ENCODE measurements around the gene BCORL1. TPM values are rescaled to one million over a fixed set of nuclear protein-coding genes. Genes with fewer than 3 reads are reported as not detected.

BCORL1 gene
- total RNA-seq, 1 donor from 2014 or later, result 16.2 TPM

DNA sequence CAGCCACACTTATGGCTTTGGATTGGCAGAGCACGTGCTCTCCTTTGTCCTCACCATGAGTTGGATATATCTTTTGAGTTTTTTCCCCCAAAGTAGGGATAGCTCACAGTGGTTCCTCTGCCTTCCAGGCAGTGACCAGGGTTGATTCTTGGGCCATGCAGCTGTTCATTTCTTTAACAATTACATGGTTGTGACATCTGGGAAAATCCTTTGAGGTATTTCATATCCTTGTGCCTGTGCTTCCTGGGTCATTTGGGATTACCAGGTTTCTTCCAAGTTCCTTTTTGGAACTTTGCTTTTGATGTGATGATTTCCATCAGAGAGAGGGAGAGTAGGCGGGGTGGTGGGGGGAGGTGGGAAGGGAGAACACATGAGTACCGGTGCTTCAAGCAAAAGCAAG, 15.6 kb downstream of the BCORL1 start:
- Mint-ChIP-seq H3K4me3 (ENCODE audit: low read depth) (no peak overlapping the region), H3K36me3 (ENCODE audit: low read depth) (no peaks in the 10 kb centered on the region), H3K27me3 (ENCODE audit: low read depth) (no peaks in the 10 kb centered on the region), H3K4me1 (ENCODE audit: low read depth) (peaks cover 7% of the 10 kb centered on the region), H3K27ac (no peak overlapping the region), H3K9me3 (no peaks in the 10 kb centered on the region)
- intact Hi-C loops (cut with micrococcal nuclease), result no loop called here
- no peak for DNase-seq (ENCODE audit: low spot score)

DNA sequence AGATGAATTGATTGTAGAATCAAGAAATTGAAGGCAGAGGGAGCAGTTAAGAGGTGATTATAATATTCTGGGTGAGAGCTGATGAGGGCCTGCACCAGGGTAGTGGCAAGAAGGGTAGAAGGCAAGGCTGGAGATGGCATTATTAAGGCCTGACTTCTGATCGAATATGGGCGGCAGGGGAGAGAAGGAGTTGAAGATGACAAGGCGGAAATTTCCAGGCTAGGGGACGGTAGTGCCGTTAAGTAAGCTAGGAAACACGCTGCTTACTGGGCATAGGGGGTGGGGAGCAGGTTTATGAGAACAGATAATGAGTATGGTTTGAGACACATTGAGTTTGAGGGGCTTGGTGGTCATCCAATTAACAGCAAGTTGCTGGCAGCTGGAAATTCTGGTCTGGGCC, 19.5 kb downstream of the BCORL1 start:
- no peaks in the 10 kb centered on the region for H3K9me3 Mint-ChIP-seq
- H3K27ac Mint-ChIP-seq, result no peak overlapping the region
- intact Hi-C loops (cut with micrococcal nuclease), result no loop called here
- DNase-seq (ENCODE audit: low spot score), result no peak
- H3K27me3 Mint-ChIP-seq (ENCODE audit: low read depth), result no peaks in the 10 kb centered on the region
- H3K36me3 Mint-ChIP-seq (ENCODE audit: low read depth), result peaks cover 3% of the 10 kb centered on the region
- H3K4me3 Mint-ChIP-seq (ENCODE audit: low read depth), result no peak overlapping the region
- H3K4me1 Mint-ChIP-seq (ENCODE audit: low read depth), result peaks cover 7% of the 10 kb centered on the region

DNA sequence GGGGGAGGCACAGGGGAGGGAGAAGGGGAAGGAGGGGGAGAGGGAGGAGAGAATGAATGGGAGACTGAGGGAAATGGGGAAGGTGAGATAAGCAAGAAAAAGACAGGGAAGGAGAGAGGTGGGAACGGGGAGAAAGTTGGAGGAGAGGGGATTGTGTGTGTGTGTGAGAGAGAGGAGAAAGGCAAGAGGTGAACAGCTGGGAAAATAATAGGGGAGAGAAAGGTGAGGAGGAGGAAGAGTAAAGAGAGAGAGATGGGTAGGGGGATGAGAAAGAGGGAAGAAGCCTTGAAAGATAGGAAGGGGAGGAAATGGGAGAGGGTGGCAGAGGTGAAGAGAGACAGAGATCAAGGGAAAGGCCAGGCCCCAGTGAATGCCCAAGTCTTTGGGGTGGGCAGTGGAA, 20.1 kb downstream of the BCORL1 start:
- no peaks in the 10 kb centered on the region for H3K27me3 Mint-ChIP-seq (ENCODE audit: low read depth)
- no peak for DNase-seq (ENCODE audit: low spot score)
- H3K9me3 Mint-ChIP-seq, result no peaks in the 10 kb centered on the region
- intact Hi-C loops (cut with micrococcal nuclease), result no loop called here
- peaks cover 3% of the 10 kb centered on the region for H3K36me3 Mint-ChIP-seq (ENCODE audit: low read depth)
- peaks cover 7% of the 10 kb centered on the region for H3K4me1 Mint-ChIP-seq (ENCODE audit: low read depth)
- H3K4me3 Mint-ChIP-seq (ENCODE audit: low read depth), result no peak overlapping the region
- H3K27ac Mint-ChIP-seq, result no peak overlapping the region

DNA sequence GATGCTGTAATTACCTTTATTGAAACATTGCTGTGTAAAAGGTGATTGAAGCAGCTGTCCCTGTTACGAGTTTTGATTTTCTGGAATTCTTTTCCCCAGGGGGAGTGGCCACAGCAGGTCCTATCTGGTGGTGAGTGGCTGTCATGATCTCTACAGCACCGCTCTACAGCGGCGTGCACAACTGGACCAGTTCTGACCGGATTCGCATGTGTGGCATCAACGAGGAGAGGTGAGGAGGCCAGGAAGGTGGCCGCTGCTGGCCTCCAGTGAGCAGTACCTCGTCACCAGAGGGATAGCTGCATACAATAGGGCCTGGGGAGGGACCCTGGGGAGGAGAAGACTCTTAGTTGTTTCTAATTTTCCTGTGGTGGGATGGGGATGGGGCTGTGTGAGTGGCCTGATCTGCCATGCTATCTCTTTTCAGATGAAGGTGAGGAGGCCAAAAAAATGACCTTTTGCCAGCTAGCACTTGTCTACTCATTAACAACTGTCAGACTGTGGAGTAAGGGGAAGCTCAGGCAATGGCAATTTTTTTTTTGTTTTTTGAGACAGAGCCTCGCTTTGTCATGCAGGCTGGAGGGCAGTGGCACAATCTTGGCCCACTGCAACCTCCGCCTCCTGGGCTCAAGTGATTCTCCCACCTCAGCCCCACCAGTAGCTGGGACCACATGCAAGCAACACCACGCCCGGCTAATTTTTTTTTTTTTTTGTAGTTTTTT, 22.8 kb downstream of the BCORL1 start:
- no peak for DNase-seq (ENCODE audit: low spot score)
- intact Hi-C loops (cut with micrococcal nuclease), result no loop called here
- H3K4me1 Mint-ChIP-seq (ENCODE audit: low read depth), result peaks cover 10% of the 10 kb centered on the region
- no peak overlapping the region for H3K4me3 Mint-ChIP-seq (ENCODE audit: low read depth)
- H3K9me3 Mint-ChIP-seq, result no peaks in the 10 kb centered on the region
- no peaks in the 10 kb centered on the region for H3K27me3 Mint-ChIP-seq (ENCODE audit: low read depth)
- H3K27ac Mint-ChIP-seq, result no peak overlapping the region
- peaks cover 8% of the 10 kb centered on the region for H3K36me3 Mint-ChIP-seq (ENCODE audit: low read depth)

DNA sequence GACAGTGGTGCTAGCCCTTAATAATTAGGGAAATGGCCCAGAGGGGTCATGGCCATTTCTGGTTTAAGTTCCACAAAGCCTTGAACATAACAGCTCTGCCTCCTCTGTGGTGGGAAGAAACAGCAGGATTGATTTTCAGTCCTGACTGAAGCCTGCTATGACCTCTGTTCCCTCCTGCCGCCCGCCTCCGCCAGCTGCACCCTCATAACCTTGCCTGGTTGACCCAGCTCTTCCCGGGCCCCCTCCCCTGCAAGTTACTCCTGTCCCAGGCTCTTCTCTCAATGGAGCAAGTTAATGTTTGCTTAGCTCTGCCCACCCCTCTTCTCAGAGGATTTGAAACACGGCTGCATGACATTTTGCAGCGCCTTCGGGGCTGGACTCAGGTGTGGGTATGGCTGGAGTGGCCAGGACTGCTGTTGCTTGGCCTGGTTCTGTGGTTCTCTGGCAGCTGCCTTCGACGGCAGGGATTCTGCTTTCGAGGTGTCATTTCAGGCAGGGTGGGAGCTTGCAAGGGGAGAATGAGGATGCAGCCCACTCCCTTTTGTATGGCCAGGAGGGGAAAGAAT, 27.3 kb downstream of the BCORL1 start:
- H3K27ac Mint-ChIP-seq, result no peak overlapping the region
- intact Hi-C loops (cut with micrococcal nuclease), result no loop called here
- H3K36me3 Mint-ChIP-seq (ENCODE audit: low read depth), result peaks cover 8% of the 10 kb centered on the region
- H3K9me3 Mint-ChIP-seq, result no peaks in the 10 kb centered on the region
- peaks cover 3% of the 10 kb centered on the region for H3K4me1 Mint-ChIP-seq (ENCODE audit: low read depth)
- DNase-seq (ENCODE audit: low spot score), result no peak
- H3K27me3 Mint-ChIP-seq (ENCODE audit: low read depth), result no peaks in the 10 kb centered on the region
- no peak overlapping the region for H3K4me3 Mint-ChIP-seq (ENCODE audit: low read depth)

DNA sequence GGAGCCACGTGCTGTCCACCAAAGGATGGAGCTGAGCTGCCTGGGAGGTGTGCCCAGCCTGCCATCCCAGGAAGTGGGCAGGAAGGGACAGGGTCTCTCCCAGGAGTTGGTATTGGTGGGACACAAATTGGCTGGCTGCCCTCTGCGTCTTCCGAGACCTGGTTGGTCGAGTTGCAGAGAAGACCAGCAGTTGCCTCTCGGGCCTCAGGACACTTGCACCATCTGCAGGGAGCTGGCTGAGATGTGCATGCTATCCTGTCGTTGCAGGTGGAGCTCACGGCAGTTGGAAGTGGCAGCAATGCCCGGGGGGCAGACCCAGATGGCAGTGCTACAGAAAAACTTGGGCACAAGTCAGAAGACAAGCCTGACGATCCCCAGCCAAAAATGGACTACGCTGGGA, 30.2 kb downstream of the BCORL1 start:
- H3K27me3 Mint-ChIP-seq (ENCODE audit: low read depth), result no peaks in the 10 kb centered on the region
- peaks cover 3% of the 10 kb centered on the region for H3K4me1 Mint-ChIP-seq (ENCODE audit: low read depth)
- intact Hi-C loops (cut with micrococcal nuclease), result no loop called here
- no peak overlapping the region for H3K4me3 Mint-ChIP-seq (ENCODE audit: low read depth)
- H3K9me3 Mint-ChIP-seq, result no peaks in the 10 kb centered on the region
- H3K36me3 Mint-ChIP-seq (ENCODE audit: low read depth), result peaks cover 9% of the 10 kb centered on the region
- no peak for DNase-seq (ENCODE audit: low spot score)
- H3K27ac Mint-ChIP-seq, result no peak overlapping the region

- H3K4me3 Mint-ChIP-seq (ENCODE audit: low read depth), result no peak overlapping the region
- peaks cover 2% of the 10 kb centered on the region for H3K4me1 Mint-ChIP-seq (ENCODE audit: low read depth)
- no peak overlapping the region for H3K27ac Mint-ChIP-seq
- H3K9me3 Mint-ChIP-seq, result no peaks in the 10 kb centered on the region
- no peak for DNase-seq (ENCODE audit: low spot score)
- H3K36me3 Mint-ChIP-seq (ENCODE audit: low read depth), result peaks cover 7% of the 10 kb centered on the region
- intact Hi-C loops (cut with micrococcal nuclease), result no loop called here
- H3K27me3 Mint-ChIP-seq (ENCODE audit: low read depth), result no peaks in the 10 kb centered on the region
Measured at GRCh38 chrX:130013661-130014060, 31.2 kb downstream of the BCORL1 start.

- Mint-ChIP-seq H3K27ac (no peak overlapping the region), H3K27me3 (ENCODE audit: low read depth) (no peaks in the 10 kb centered on the region), H3K4me1 (ENCODE audit: low read depth) (no peaks in the 10 kb centered on the region), H3K4me3 (ENCODE audit: low read depth) (no peak overlapping the region), H3K36me3 (ENCODE audit: low read depth) (peaks cover 4% of the 10 kb centered on the region), H3K9me3 (no peaks in the 10 kb centered on the region)
- DNase-seq (ENCODE audit: low spot score), result no peak
- intact Hi-C loops (cut with micrococcal nuclease), result no loop called here
Measured at GRCh38 chrX:130014356-130014755, 31.9 kb downstream of the BCORL1 start.

DNA sequence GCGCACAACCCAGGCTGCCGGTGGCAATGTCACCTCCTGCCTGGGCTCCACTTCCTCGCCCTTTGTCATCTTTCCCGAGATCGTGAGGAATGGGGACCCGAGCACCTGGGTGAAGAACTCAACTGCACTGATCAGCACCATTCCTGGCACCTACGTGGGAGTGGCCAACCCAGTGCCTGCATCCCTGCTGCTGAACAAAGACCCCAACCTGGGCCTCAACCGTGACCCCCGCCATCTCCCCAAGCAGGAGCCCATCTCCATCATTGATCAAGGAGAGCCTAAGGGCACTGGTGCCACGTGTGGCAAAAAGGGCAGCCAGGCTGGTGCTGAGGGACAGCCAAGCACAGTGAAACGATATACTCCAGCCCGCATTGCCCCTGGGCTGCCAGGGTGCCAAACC, 32.3 kb downstream of the BCORL1 start:
- Mint-ChIP-seq H3K36me3 (ENCODE audit: low read depth) (peaks cover 4% of the 10 kb centered on the region), H3K27me3 (ENCODE audit: low read depth) (no peaks in the 10 kb centered on the region), H3K4me3 (ENCODE audit: low read depth) (no peak overlapping the region), H3K27ac (no peak overlapping the region), H3K4me1 (ENCODE audit: low read depth) (no peaks in the 10 kb centered on the region), H3K9me3 (no peaks in the 10 kb centered on the region)
- no peak for DNase-seq (ENCODE audit: low spot score)
- intact Hi-C loops (cut with micrococcal nuclease), result no loop called here

DNA sequence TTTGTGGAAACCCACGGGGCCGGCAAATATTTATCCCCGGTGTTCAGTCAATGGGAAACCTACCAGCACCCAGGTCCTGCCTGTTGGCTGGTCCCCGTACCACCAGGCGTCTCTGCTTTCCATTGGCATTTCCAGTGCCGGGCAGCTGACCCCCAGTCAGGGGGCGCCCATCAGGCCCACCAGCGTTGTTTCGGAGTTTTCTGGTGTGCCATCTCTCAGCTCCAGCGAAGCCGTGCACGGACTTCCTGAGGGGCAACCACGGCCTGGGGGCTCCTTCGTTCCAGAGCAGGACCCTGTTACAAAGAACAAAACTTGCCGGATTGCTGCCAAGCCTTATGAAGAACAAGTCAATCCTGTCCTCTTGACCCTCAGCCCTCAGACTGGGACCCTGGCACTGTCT, 32.7 kb downstream of the BCORL1 start:
- H3K4me3 Mint-ChIP-seq (ENCODE audit: low read depth), result no peak overlapping the region
- H3K9me3 Mint-ChIP-seq, result no peaks in the 10 kb centered on the region
- no peak for DNase-seq (ENCODE audit: low spot score)

GRCh38 chrX:130018143-130018542, 35.7 kb downstream of the BCORL1 start:
- Mint-ChIP-seq H3K4me3 (ENCODE audit: low read depth) (no peak overlapping the region), H3K27me3 (ENCODE audit: low read depth) (no peaks in the 10 kb centered on the region), H3K27ac (no peak overlapping the region), H3K36me3 (ENCODE audit: low read depth) (peaks cover 7% of the 10 kb centered on the region), H3K9me3 (no peaks in the 10 kb centered on the region), H3K4me1 (ENCODE audit: low read depth) (no peaks in the 10 kb centered on the region)
- intact Hi-C loops (cut with micrococcal nuclease), result no loop called here
- no peak for DNase-seq (ENCODE audit: low spot score)

More for the DNA sequence above, 32.7 kb downstream of the BCORL1 start:
- Mint-ChIP-seq H3K27ac (no peak overlapping the region), H3K27me3 (ENCODE audit: low read depth) (no peaks in the 10 kb centered on the region), H3K36me3 (ENCODE audit: low read depth) (peaks cover 4% of the 10 kb centered on the region), H3K4me1 (ENCODE audit: low read depth) (no peaks in the 10 kb centered on the region)
- intact Hi-C loops (cut with micrococcal nuclease), result no loop called here

- intact Hi-C loops (cut with micrococcal nuclease), result loop anchor here (5.0 to 10.0 kb wide), 2 partner anchors 38 to 416 kb away; partner anchors contain the start of gene BCORL1
- Mint-ChIP-seq H3K4me1 (ENCODE audit: low read depth) (peaks cover 8% of the 10 kb centered on the region), H3K9me3 (no peaks in the 10 kb centered on the region), H3K4me3 (ENCODE audit: low read depth) (no peak overlapping the region), H3K36me3 (ENCODE audit: low read depth) (peaks cover 16% of the 10 kb centered on the region), H3K27ac (no peak overlapping the region), H3K27me3 (ENCODE audit: low read depth) (no peaks in the 10 kb centered on the region)
- no peak for DNase-seq (ENCODE audit: low spot score)
Measured at GRCh38 chrX:130020661-130021324, 38.4 kb downstream of the BCORL1 start.

GRCh38 chrX:130024127-130024526, 41.7 kb downstream of the BCORL1 start:
- H3K36me3 Mint-ChIP-seq (ENCODE audit: low read depth), result peaks cover 15% of the 10 kb centered on the region
- peak overlapping the region; percentile 37 for H3K4me3 Mint-ChIP-seq (ENCODE audit: low read depth)
- H3K9me3 Mint-ChIP-seq, result no peaks in the 10 kb centered on the region
- H3K4me1 Mint-ChIP-seq (ENCODE audit: low read depth), result peaks cover 8% of the 10 kb centered on the region
- DNase-seq (ENCODE audit: low spot score), result peak; percentile 78
- intact Hi-C loops (cut with micrococcal nuclease), result loop anchor here (5.0 to 10.0 kb wide), 2 partner anchors 42 to 419 kb away; partner anchors contain the start of gene BCORL1
- H3K27me3 Mint-ChIP-seq (ENCODE audit: low read depth), result no peaks in the 10 kb centered on the region
- no peak overlapping the region for H3K27ac Mint-ChIP-seq
